HCEC 1CT (cell line): ENCODE data around the gene ANKRD37.
A peak's percentile ranks its signal among the peaks of the same experiment; 100 is the strongest.
"Not testable (repeated sequence)": the region's sequence is repeated elsewhere in the genome, so short reads cannot be mapped to it uniquely, and the experiment has no call there.

Experiments
- DNase-seq: peaks from one replicate; pipeline ENCODE4 v3.0.0-alpha.2; 2017

ANKRD37 gene

GRCh38 chr4:185396724-185397385, at the start of gene ANKRD37:
Gene ANKRD37, plus strand, starts transcription at chr4:185396841. Its CDS starts 83 bp downstream, at chr4:185396924.
- peak; percentile 13 for DNase-seq

- DNase-seq, result peak; percentile 20
Measured at GRCh38 chr4:185346975-185347601, 49.6 kb upstream of the ANKRD37 start.

GRCh38 chr4:185351691-185352090, 45.0 kb upstream of the ANKRD37 start:
- no peak for DNase-seq

- no peak for DNase-seq
Measured at GRCh38 chr4:185352202-185352601, 44.4 kb upstream of the ANKRD37 start.

GRCh38 chr4:185352741-185353140, 43.9 kb upstream of the ANKRD37 start:
- DNase-seq, result no peak

GRCh38 chr4:185357211-185357610, 39.4 kb upstream of the ANKRD37 start:
- no peak for DNase-seq

GRCh38 chr4:185357733-185358440, 38.8 kb upstream of the ANKRD37 start:
- no peak for DNase-seq

GRCh38 chr4:185358514-185358913, 38.1 kb upstream of the ANKRD37 start:
- peak; percentile 13 for DNase-seq

GRCh38 chr4:185358959-185359358, 37.7 kb upstream of the ANKRD37 start:
- DNase-seq, result no peak

GRCh38 chr4:185359767-185360446, 36.7 kb upstream of the ANKRD37 start:
- DNase-seq, result no peak

GRCh38 chr4:185361872-185362271, 34.8 kb upstream of the ANKRD37 start:
- no peak for DNase-seq

GRCh38 chr4:185362570-185362969, 34.1 kb upstream of the ANKRD37 start:
- not testable (repeated sequence) for DNase-seq

- no peak for DNase-seq
Measured at GRCh38 chr4:185363251-185363650, 33.4 kb upstream of the ANKRD37 start.

- DNase-seq, result no peak
Measured at GRCh38 chr4:185364886-185365285, 31.8 kb upstream of the ANKRD37 start.

- no peak for DNase-seq
Measured at GRCh38 chr4:185369731-185370130, 26.9 kb upstream of the ANKRD37 start.

- no peak for DNase-seq
Measured at GRCh38 chr4:185370268-185370949, 26.2 kb upstream of the ANKRD37 start.

GRCh38 chr4:185371702-185372101, 24.9 kb upstream of the ANKRD37 start:
- no peak for DNase-seq

GRCh38 chr4:185374027-185374426, 22.6 kb upstream of the ANKRD37 start:
- DNase-seq, result no peak

- DNase-seq, result no peak
Measured at GRCh38 chr4:185374573-185374972, 22.1 kb upstream of the ANKRD37 start.

- DNase-seq, result no peak
Measured at GRCh38 chr4:185378264-185378663, 18.4 kb upstream of the ANKRD37 start.

- DNase-seq, result no peak
Measured at GRCh38 chr4:185379326-185380295, 17.0 kb upstream of the ANKRD37 start.

- DNase-seq, result no peak
Measured at GRCh38 chr4:185380320-185380719, 16.3 kb upstream of the ANKRD37 start.
